Ovary (tissue), 3 donors: ENCODE results near the gene DNAJA3.

Source experiments
- CTCF ChIP-seq, 3 donors: fragments of 450-650 bp in 2 of 3; fragments of 200-600 bp in 1 of 3; IDR thresholded peaks; one replicate each; pipeline versions ENCODE4 v1.5.1 to v1.8.0; 2016 to 2022; ENCODE audit warnings: antibody characterized with exemption in 3 of 3, mild to moderate bottlenecking in 1 of 3
- EP300 ChIP-seq: sonication (generic); formaldehyde crosslinking; IDR thresholded peaks from one replicate; pipeline ENCODE4 v1.6.1; 2017; ENCODE audit warnings: antibody characterized with exemption
- POLR2A ChIP-seq: fragments of 450-650 bp; IDR thresholded peaks from one replicate; pipeline ENCODE4 v1.6.1; 2017; ENCODE audit warnings: antibody characterized with exemption, mild to moderate bottlenecking, moderate library complexity
- donor health status: DM: no; HTN: no; CAD: no.

DNA sequence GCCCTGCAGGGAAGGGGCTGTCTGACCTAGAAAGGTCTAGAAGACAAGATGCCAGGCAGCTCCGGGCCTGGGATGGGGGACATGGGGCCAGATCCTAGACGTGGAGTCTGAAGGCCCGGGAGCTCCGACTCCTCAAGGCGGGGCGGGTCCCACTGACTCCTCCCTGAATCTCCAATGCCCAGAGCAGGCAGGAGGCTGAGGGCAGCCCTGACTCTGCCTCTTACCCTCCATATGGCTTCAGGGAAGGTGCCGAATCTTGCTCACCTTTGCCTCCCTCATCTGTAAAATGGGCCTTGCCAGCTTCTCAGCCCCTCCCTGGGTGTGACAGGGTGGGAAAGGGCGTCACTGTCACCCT, 39.2 kb upstream of the DNAJA3 start:
- TF ChIP-seq CTCF (IDR thresholded peaks at IDR 0.05) (no peak), POLR2A (no peak), EP300 (no peak)
